ENCODE measurements around the gene CA11.

The CA11 gene

GRCh38 chr19:48618278-48618915, 27.6 kb downstream of the CA11 start:
- Histone ChIP-seq H3K36me3 (ENCODE audit: control insufficient read depth, insufficient read depth, low read length) (peaks cover 24% of the 10 kb centered on the region), H3K27me3 (ENCODE audit: control insufficient read depth, insufficient read depth, low read length) (no peaks in the 10 kb centered on the region), H3K4me3 (ENCODE audit: low read length) (peak overlapping the region; percentile 96), H3K9ac (ENCODE audit: low read length) (peak overlapping the region; percentile 82), H3K4me1 (ENCODE audit: control insufficient read depth, insufficient read depth, low read length) (peaks cover 17% of the 10 kb centered on the region), H3K27ac (ENCODE audit: low read depth, low read length) (peak overlapping the region; percentile 90)

GRCh38 chr19:48617146-48617937, 28.6 kb downstream of the CA11 start:
- Histone ChIP-seq H3K27ac (ENCODE audit: low read depth, low read length) (peak overlapping the region; percentile 30), H3K4me1 (ENCODE audit: control insufficient read depth, insufficient read depth, low read length) (peaks cover 14% of the 10 kb centered on the region), H3K36me3 (ENCODE audit: control insufficient read depth, insufficient read depth, low read length) (peaks cover 24% of the 10 kb centered on the region), H3K4me3 (ENCODE audit: low read length) (peak overlapping the region; percentile 96), H3K27me3 (ENCODE audit: control insufficient read depth, insufficient read depth, low read length) (no peaks in the 10 kb centered on the region), H3K9ac (ENCODE audit: low read length) (no peak overlapping the region)

GRCh38 chr19:48616491-48617056, 29.4 kb downstream of the CA11 start:
- no peak overlapping the region for H3K4me3 ChIP-seq (ENCODE audit: low read length)
- H3K27ac ChIP-seq (ENCODE audit: low read depth, low read length) = no peak overlapping the region
- H3K27me3 ChIP-seq (ENCODE audit: control insufficient read depth, insufficient read depth, low read length) = no peaks in the 10 kb centered on the region
- H3K36me3 ChIP-seq (ENCODE audit: control insufficient read depth, insufficient read depth, low read length) = peaks cover 24% of the 10 kb centered on the region
- H3K4me1 ChIP-seq (ENCODE audit: control insufficient read depth, insufficient read depth, low read length) = peaks cover 14% of the 10 kb centered on the region
- H3K9ac ChIP-seq (ENCODE audit: low read length) = no peak overlapping the region

GRCh38 chr19:48616041-48616436, 29.9 kb downstream of the CA11 start:
- Histone ChIP-seq H3K27me3 (ENCODE audit: control insufficient read depth, insufficient read depth, low read length) (no peaks in the 10 kb centered on the region), H3K4me1 (ENCODE audit: control insufficient read depth, insufficient read depth, low read length) (peaks cover 14% of the 10 kb centered on the region), H3K4me3 (ENCODE audit: low read length) (no peak overlapping the region), H3K27ac (ENCODE audit: low read depth, low read length) (no peak overlapping the region), H3K9ac (ENCODE audit: low read length) (no peak overlapping the region), H3K36me3 (ENCODE audit: control insufficient read depth, insufficient read depth, low read length) (peaks cover 24% of the 10 kb centered on the region)

- Histone ChIP-seq H3K27ac (ENCODE audit: low read depth, low read length) (no peak overlapping the region), H3K4me3 (ENCODE audit: low read length) (no peak overlapping the region), H3K36me3 (ENCODE audit: control insufficient read depth, insufficient read depth, low read length) (peaks cover 24% of the 10 kb centered on the region), H3K4me1 (ENCODE audit: control insufficient read depth, insufficient read depth, low read length) (peaks cover 14% of the 10 kb centered on the region), H3K27me3 (ENCODE audit: control insufficient read depth, insufficient read depth, low read length) (no peaks in the 10 kb centered on the region), H3K9ac (ENCODE audit: low read length) (no peak overlapping the region)
Measured at GRCh38 chr19:48615231-48616040, 30.6 kb downstream of the CA11 start.

- H3K27me3 ChIP-seq (ENCODE audit: control insufficient read depth, insufficient read depth, low read length) = no peaks in the 10 kb centered on the region
- H3K4me3 ChIP-seq (ENCODE audit: low read length) = peak within 1 kb of the TSS; percentile 58
- H3K9ac ChIP-seq (ENCODE audit: low read length) = peak within 1 kb of the TSS; percentile 28
- H3K36me3 ChIP-seq (ENCODE audit: control insufficient read depth, insufficient read depth, low read length) = peaks cover 24% of the 10 kb centered on the region
- no peak within 1 kb of the TSS for H3K27ac ChIP-seq (ENCODE audit: low read depth, low read length)
- H3K4me1 ChIP-seq (ENCODE audit: control insufficient read depth, insufficient read depth, low read length) = peaks cover 14% of the 10 kb centered on the region
Measured at GRCh38 chr19:48614436-48615230, 31.4 kb downstream of the CA11 start, which contains the start of gene FAM83E. FAM83E (minus strand) TSS chr19:48615076; CDS start chr19:48613372, 1,704 bp downstream.

GRCh38 chr19:48613852-48614435, 32.0 kb downstream of the CA11 start:
- H3K36me3 ChIP-seq (ENCODE audit: control insufficient read depth, insufficient read depth, low read length) = peaks cover 24% of the 10 kb centered on the region
- peaks cover 14% of the 10 kb centered on the region for H3K4me1 ChIP-seq (ENCODE audit: control insufficient read depth, insufficient read depth, low read length)
- peak overlapping the region; percentile 28 for H3K9ac ChIP-seq (ENCODE audit: low read length)
- H3K27me3 ChIP-seq (ENCODE audit: control insufficient read depth, insufficient read depth, low read length) = no peaks in the 10 kb centered on the region
- H3K4me3 ChIP-seq (ENCODE audit: low read length) = peak overlapping the region; percentile 58
- H3K27ac ChIP-seq (ENCODE audit: low read depth, low read length) = no peak overlapping the region

- no peak overlapping the region for H3K27ac ChIP-seq (ENCODE audit: low read depth, low read length)
- H3K9ac ChIP-seq (ENCODE audit: low read length) = peak overlapping the region; percentile 28
- peak overlapping the region; percentile 58 for H3K4me3 ChIP-seq (ENCODE audit: low read length)
- no peaks in the 10 kb centered on the region for H3K27me3 ChIP-seq (ENCODE audit: control insufficient read depth, insufficient read depth, low read length)
- H3K36me3 ChIP-seq (ENCODE audit: control insufficient read depth, insufficient read depth, low read length) = peaks cover 24% of the 10 kb centered on the region
- H3K4me1 ChIP-seq (ENCODE audit: control insufficient read depth, insufficient read depth, low read length) = peaks cover 11% of the 10 kb centered on the region
Measured at GRCh38 chr19:48613024-48613851, 32.7 kb downstream of the CA11 start.

GRCh38 chr19:48611872-48612271, 34.1 kb downstream of the CA11 start:
- H3K27me3 ChIP-seq (ENCODE audit: control insufficient read depth, insufficient read depth, low read length) = no peaks in the 10 kb centered on the region
- no peak overlapping the region for H3K9ac ChIP-seq (ENCODE audit: low read length)
- H3K4me3 ChIP-seq (ENCODE audit: low read length) = no peak overlapping the region
- H3K27ac ChIP-seq (ENCODE audit: low read depth, low read length) = no peak overlapping the region
- H3K36me3 ChIP-seq (ENCODE audit: control insufficient read depth, insufficient read depth, low read length) = peaks cover 11% of the 10 kb centered on the region
- no peaks in the 10 kb centered on the region for H3K4me1 ChIP-seq (ENCODE audit: control insufficient read depth, insufficient read depth, low read length)

GRCh38 chr19:48609571-48610108, 36.3 kb downstream of the CA11 start:
- Histone ChIP-seq H3K4me3 (ENCODE audit: low read length) (no peak overlapping the region), H3K9ac (ENCODE audit: low read length) (no peak overlapping the region), H3K4me1 (ENCODE audit: control insufficient read depth, insufficient read depth, low read length) (no peaks in the 10 kb centered on the region), H3K27me3 (ENCODE audit: control insufficient read depth, insufficient read depth, low read length) (no peaks in the 10 kb centered on the region), H3K27ac (ENCODE audit: low read depth, low read length) (no peak overlapping the region), H3K36me3 (ENCODE audit: control insufficient read depth, insufficient read depth, low read length) (no peaks in the 10 kb centered on the region)

Data from rectal smooth muscle tissue (tissue), 1 donor.